Left ventricle myocardium superior (tissue), 1 donor: ENCODE data around the gene HNRNPCL1. TPM values are rescaled to one million over a fixed set of nuclear protein-coding genes. Genes with fewer than 3 reads are reported as not detected.
"Not testable (repeated sequence)": the region's sequence is repeated elsewhere in the genome, so short reads cannot be mapped to it uniquely, and the experiment has no call there.

ENCODE experiments used
- ATAC-seq: fragments of 200-7000 bp; cut with Tn5 transposase; one replicate; pipeline ENCODE4 v1.9.1; 2020; ENCODE audit warnings: mild to moderate bottlenecking, moderate library complexity
- DNase-seq: peaks from one replicate; pipeline ENCODE4 v3.0.0-alpha.2; 2020
- intact Hi-C: fragments of 100-400 bp; cut with micrococcal nuclease; formaldehyde crosslinking; loops from one replicate; pipeline ENCODE4 v1.11.0; 2022
- long read RNA-seq: library from polyadenylated mRNA; unstranded; transcript quantifications from one replicate; pipeline ENCODE4 v2.0.0, GENCODE V29; 2021
- total RNA-seq: library from RNA; stranded (reverse); fragmentation: NEBNext Ultra II Directional; extraction: Animal tissue kit (Norgen Biotek cat#: 25700); gene quantifications from one replicate; pipeline ENCODE4 v1.2.1, GENCODE V29; 2021
- donor health status: DM: no; HTN: yes; CAD: no; lungs with severe emphysema.

The HNRNPCL1 gene
- total RNA-seq = not detected
- long read RNA-seq = 0 reads

GRCh38 chr1:12848620-12849019, at the start of gene HNRNPCL1:
HNRNPCL1 (minus strand) TSS chr1:12848720; CDS start chr1:12848289, 431 bp downstream.
- ATAC-seq, DNase-seq, intact Hi-C loops: not testable (repeated sequence)

- DNase-seq, intact Hi-C loops, ATAC-seq: not testable (repeated sequence)
Observed at GRCh38 chr1:12898170-12898569, 49.6 kb upstream of the HNRNPCL1 start, which contains the start of gene PRAMEF10. PRAMEF10 (minus strand) TSS chr1:12898270; CDS start chr1:12895847, 2,423 bp downstream.

- DNase-seq, intact Hi-C loops, ATAC-seq: not testable (repeated sequence)
Observed at GRCh38 chr1:12886101-12886500, 37.6 kb upstream of the HNRNPCL1 start, which contains the start of gene PRAMEF4. PRAMEF4 (minus strand) TSS chr1:12886201; CDS start chr1:12883394, 2,807 bp downstream.

- not testable (repeated sequence) for ATAC-seq
Observed at GRCh38 chr1:12878453-12878852, 29.9 kb upstream of the HNRNPCL1 start.

GRCh38 chr1:12863131-12863880, 14.8 kb upstream of the HNRNPCL1 start:
- DNase-seq, intact Hi-C loops, ATAC-seq: not testable (repeated sequence)

More at GRCh38 chr1:12878453-12878852, 29.9 kb upstream of the HNRNPCL1 start:
- intact Hi-C loops, DNase-seq: not testable (repeated sequence)

GRCh38 chr1:12856786-12857185, 8.3 kb upstream of the HNRNPCL1 start, which contains the start of gene PRAMEF2:
PRAMEF2 (plus strand) TSS chr1:12857086; CDS start chr1:12859010, 1,924 bp downstream.
- intact Hi-C loops, ATAC-seq, DNase-seq: not testable (repeated sequence)

- intact Hi-C loops = no loop called here
- DNase-seq = no peak
- no peak for ATAC-seq
Observed at GRCh38 chr1:12851779-12852178, 3.3 kb upstream of the HNRNPCL1 start.

GRCh38 chr1:12833251-12833650, 15.3 kb downstream of the HNRNPCL1 start:
- intact Hi-C loops, ATAC-seq, DNase-seq: not testable (repeated sequence)

GRCh38 chr1:12831310-12831709, 17.2 kb downstream of the HNRNPCL1 start, which contains the start of gene PRAMEF11:
PRAMEF11 (minus strand) TSS chr1:12831410; CDS start chr1:12828789, 2,621 bp downstream.
- DNase-seq, ATAC-seq, intact Hi-C loops: not testable (repeated sequence)

- intact Hi-C loops = not testable (repeated sequence)
Observed at GRCh38 chr1:12819061-12819460, 29.5 kb downstream of the HNRNPCL1 start.

GRCh38 chr1:12811409-12811784, 37.1 kb downstream of the HNRNPCL1 start:
- intact Hi-C loops = no loop called here
- ATAC-seq = no peak
- DNase-seq = no peak

More at GRCh38 chr1:12819061-12819460, 29.5 kb downstream of the HNRNPCL1 start:
- not testable (repeated sequence) for ATAC-seq, DNase-seq

GRCh38 chr1:12810691-12811408, 37.7 kb downstream of the HNRNPCL1 start:
- DNase-seq (no peak), ATAC-seq (no peak)
- intact Hi-C loops = no loop called here

GRCh38 chr1:12809933-12810332, 38.6 kb downstream of the HNRNPCL1 start:
- DNase-seq = no peak
- no peak for ATAC-seq
- intact Hi-C loops = no loop called here

- no peak for ATAC-seq
- intact Hi-C loops = no loop called here
- no peak for DNase-seq
Observed at GRCh38 chr1:12799730-12800129, 48.8 kb downstream of the HNRNPCL1 start.

GRCh38 chr1:12798911-12799310, 49.6 kb downstream of the HNRNPCL1 start:
- intact Hi-C loops = no loop called here
- no peak for ATAC-seq

More at GRCh38 chr1:12798911-12799310, 49.6 kb downstream of the HNRNPCL1 start:
- no peak for DNase-seq

Other genes with a start within 250 kb of the HNRNPCL1 start
- gene DHRS3, start 230.5 kb downstream of the HNRNPCL1 start, total RNA-seq = 79.6 TPM
- gene AADACL4, start 204.6 kb downstream of the HNRNPCL1 start, total RNA-seq = not detected
- gene AADACL3, start 132.6 kb downstream of the HNRNPCL1 start, total RNA-seq = not detected
- not detected for gene CFAP107, start 102.5 kb downstream of the HNRNPCL1 start, total RNA-seq
- gene PRAMEF12, start 75.0 kb downstream of the HNRNPCL1 start, total RNA-seq = not detected
- gene PRAMEF1, start 57.3 kb downstream of the HNRNPCL1 start, total RNA-seq = not detected
- gene PRAMEF11, start 17.3 kb downstream of the HNRNPCL1 start, total RNA-seq = not detected
- gene PRAMEF2, start 8.4 kb upstream of the HNRNPCL1 start, total RNA-seq = not detected
- gene PRAMEF4, start 37.5 kb upstream of the HNRNPCL1 start, total RNA-seq = not detected
- gene PRAMEF10, start 49.5 kb upstream of the HNRNPCL1 start, total RNA-seq = not detected
- gene PRAMEF7, start 67.9 kb upstream of the HNRNPCL1 start, total RNA-seq = not detected
- not detected for gene PRAMEF6, start 98.9 kb upstream of the HNRNPCL1 start, total RNA-seq
- not detected for gene PRAMEF27, start 207.9 kb upstream of the HNRNPCL1 start, total RNA-seq
- not detected for gene HNRNPCL3, start 212.0 kb upstream of the HNRNPCL1 start, total RNA-seq
- gene PRAMEF25, start 222.1 kb upstream of the HNRNPCL1 start, total RNA-seq = not detected